Fibroblast of lung (primary cell): Measurements from ENCODE around the gene JAGN1. TPM values are rescaled to one million over a fixed set of nuclear protein-coding genes. Genes with fewer than 3 reads are reported as not detected.

Experiments
- DNase-seq, 2 donors: peaks; one replicate each; pipeline versions ENCODE4 v3.0.0 to v3.0.0-alpha.2; 2010; ENCODE audit warnings: low read depth in 2 of 2
- H2AFZ ChIP-seq: 2 replicates; pipeline ENCODE4 v1.5.1; 2012; ENCODE audit warnings: low read length, control low read depth, inconsistent platforms
- H3K27ac ChIP-seq: 2 replicates; pipeline ENCODE4 v1.5.1; 2011; ENCODE audit warnings: low read length, control low read depth; ENCODE audit not compliant: insufficient read depth
- H3K27me3 ChIP-seq: 2 replicates; pipeline ENCODE4 v1.5.1; 2011; ENCODE audit warnings: mild to moderate bottlenecking, low read length; ENCODE audit not compliant: control insufficient read depth, insufficient read depth
- H3K36me3 ChIP-seq: 2 replicates; pipeline ENCODE4 v1.5.1; 2011; ENCODE audit warnings: low read length; ENCODE audit not compliant: control insufficient read depth, insufficient read depth
- H3K4me1 ChIP-seq: 2 replicates; pipeline ENCODE4 v1.5.1; 2011; ENCODE audit warnings: low read length; ENCODE audit not compliant: control insufficient read depth, insufficient read depth; ENCODE audit errors: extremely low read depth
- H3K4me2 ChIP-seq: 2 replicates; pipeline ENCODE4 v1.5.1; 2011; ENCODE audit warnings: low read length, control low read depth; ENCODE audit not compliant: insufficient read depth; ENCODE audit errors: extremely low read depth
- H3K4me3 ChIP-seq, 4 experiments: fragments of 200-600 bp in 1 of 4; sonication (generic) in 1 of 4; replicated peaks in 1 of 4; 2 replicates each; pipeline ENCODE4 v1.5.1; 2011 to 2016; ENCODE audit warnings: low read length in 4 of 4, low read depth in 3 of 4, mild to moderate bottlenecking in 3 of 4, control low read depth in 2 of 4, inconsistent platforms in 1 of 4, mixed read lengths in 1 of 4; ENCODE audit not compliant: insufficient read depth in 1 of 4; ENCODE audit errors: control extremely low read depth in 1 of 4
- H3K79me2 ChIP-seq: 2 replicates; pipeline ENCODE4 v1.5.1; 2012; ENCODE audit warnings: mild to moderate bottlenecking, low read length, inconsistent platforms; ENCODE audit not compliant: control insufficient read depth, insufficient read depth
- H3K9ac ChIP-seq: 2 replicates; pipeline ENCODE4 v1.5.1; 2011; ENCODE audit warnings: mild to moderate bottlenecking, low read length, control low read depth; ENCODE audit not compliant: insufficient read depth
- H3K9me3 ChIP-seq: 2 replicates; pipeline ENCODE4 v1.5.1; 2012; ENCODE audit warnings: low read depth, low read length; ENCODE audit not compliant: control insufficient read depth, insufficient read depth
- H4K20me1 ChIP-seq: 2 replicates; pipeline ENCODE4 v1.5.1; 2011; ENCODE audit warnings: low read length; ENCODE audit not compliant: control insufficient read depth, insufficient read depth; ENCODE audit errors: extremely low read depth
- EZH2 ChIP-seq: IDR thresholded peaks from 2 replicates; pipeline ENCODE4 v1.5.1; 2012; ENCODE audit warnings: low read length, control low read depth, mild to moderate bottlenecking; ENCODE audit errors: missing control alignments
- polyA plus RNA-seq, 2 donors: library from polyadenylated mRNA; depleted of rRNA in 1 of 2; stranded (reverse) in 1 of 2; unstranded in 1 of 2; fragments of >200 nt; gene quantifications; 2 replicates each; pipeline ENCODE4 v1.2.1, GENCODE V29; 2011 to 2012; ENCODE audit warnings: missing spikeins in 1 of 2
- total RNA-seq: library from RNA; depleted of rRNA; stranded (reverse); fragments of >200 nt; gene quantifications from 2 replicates; pipeline ENCODE4 v1.2.1, GENCODE V29; 2014
- TF ChIP-seq, protein P1 (sequence below), 2 donors: IDR thresholded peaks in 1 of 2; conservative IDR thresholded peaks in 1 of 2; 1 replicate in 1 of 2; 2 replicates in 1 of 2; pipeline ENCODE4 v1.5.1; 2011 to 2012; ENCODE audit warnings: low read length in 2 of 2, control low read depth in 1 of 2, inconsistent platforms in 1 of 2, low read depth in 1 of 2, mild to moderate bottlenecking in 1 of 2

JAGN1 gene
- total and polyA plus RNA-seq, 2 donors (not counting 1 experiment from before 2014, with no cell fraction given): 30.6 to 36.6 TPM

DNA sequence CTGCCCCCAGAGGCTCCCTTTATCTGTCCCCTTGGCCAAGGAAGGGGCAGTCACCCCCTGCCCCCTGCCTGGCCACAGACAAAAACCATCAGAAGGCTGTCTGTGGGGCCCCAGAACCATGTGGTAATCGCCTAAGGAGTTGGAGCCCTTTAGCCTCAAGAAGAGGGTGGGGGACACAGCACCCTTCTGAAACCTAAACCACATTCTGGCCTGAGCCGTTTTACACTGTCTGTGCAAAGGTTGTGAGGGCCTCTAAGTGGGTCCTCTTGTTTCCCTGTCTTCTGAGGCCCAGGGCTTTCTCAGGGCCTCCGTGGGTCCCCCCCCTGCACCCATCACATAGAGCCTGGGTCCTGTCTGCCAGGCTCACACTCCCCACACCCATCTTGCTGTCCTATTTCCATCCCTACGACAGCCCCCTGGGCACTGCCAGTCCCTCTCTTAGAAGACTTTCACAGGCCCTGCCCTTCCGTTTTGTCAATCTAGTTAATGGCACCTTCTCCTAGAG, 28.7 kb upstream of the JAGN1 start:
- Histone ChIP-seq H3K79me2 (no peaks in the 10 kb centered on the region), H3K27me3 (no peaks in the 10 kb centered on the region), H3K36me3 (no peaks in the 10 kb centered on the region), H3K4me2 (no peak overlapping the region), H2AFZ (no peak overlapping the region), H4K20me1 (no peaks in the 10 kb centered on the region), H3K4me3 (no peak overlapping the region), H3K9ac (no peak overlapping the region), H3K4me1 (peaks cover 5% of the 10 kb centered on the region), H3K27ac (no peak overlapping the region), H3K9me3 (no peaks in the 10 kb centered on the region)
- no peak for DNase-seq
- TF ChIP-seq, protein P1, sequence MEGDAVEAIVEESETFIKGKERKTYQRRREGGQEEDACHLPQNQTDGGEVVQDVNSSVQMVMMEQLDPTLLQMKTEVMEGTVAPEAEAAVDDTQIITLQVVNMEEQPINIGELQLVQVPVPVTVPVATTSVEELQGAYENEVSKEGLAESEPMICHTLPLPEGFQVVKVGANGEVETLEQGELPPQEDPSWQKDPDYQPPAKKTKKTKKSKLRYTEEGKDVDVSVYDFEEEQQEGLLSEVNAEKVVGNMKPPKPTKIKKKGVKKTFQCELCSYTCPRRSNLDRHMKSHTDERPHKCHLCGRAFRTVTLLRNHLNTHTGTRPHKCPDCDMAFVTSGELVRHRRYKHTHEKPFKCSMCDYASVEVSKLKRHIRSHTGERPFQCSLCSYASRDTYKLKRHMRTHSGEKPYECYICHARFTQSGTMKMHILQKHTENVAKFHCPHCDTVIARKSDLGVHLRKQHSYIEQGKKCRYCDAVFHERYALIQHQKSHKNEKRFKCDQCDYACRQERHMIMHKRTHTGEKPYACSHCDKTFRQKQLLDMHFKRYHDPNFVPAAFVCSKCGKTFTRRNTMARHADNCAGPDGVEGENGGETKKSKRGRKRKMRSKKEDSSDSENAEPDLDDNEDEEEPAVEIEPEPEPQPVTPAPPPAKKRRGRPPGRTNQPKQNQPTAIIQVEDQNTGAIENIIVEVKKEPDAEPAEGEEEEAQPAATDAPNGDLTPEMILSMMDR (conservative IDR thresholded peaks at IDR 0.05 in 1 of 2, IDR thresholded peaks at IDR 0.05 in 1 of 2; ENCODE audit: low read depth in 1 of 2, low read length in 2 of 2): no peak

DNA sequence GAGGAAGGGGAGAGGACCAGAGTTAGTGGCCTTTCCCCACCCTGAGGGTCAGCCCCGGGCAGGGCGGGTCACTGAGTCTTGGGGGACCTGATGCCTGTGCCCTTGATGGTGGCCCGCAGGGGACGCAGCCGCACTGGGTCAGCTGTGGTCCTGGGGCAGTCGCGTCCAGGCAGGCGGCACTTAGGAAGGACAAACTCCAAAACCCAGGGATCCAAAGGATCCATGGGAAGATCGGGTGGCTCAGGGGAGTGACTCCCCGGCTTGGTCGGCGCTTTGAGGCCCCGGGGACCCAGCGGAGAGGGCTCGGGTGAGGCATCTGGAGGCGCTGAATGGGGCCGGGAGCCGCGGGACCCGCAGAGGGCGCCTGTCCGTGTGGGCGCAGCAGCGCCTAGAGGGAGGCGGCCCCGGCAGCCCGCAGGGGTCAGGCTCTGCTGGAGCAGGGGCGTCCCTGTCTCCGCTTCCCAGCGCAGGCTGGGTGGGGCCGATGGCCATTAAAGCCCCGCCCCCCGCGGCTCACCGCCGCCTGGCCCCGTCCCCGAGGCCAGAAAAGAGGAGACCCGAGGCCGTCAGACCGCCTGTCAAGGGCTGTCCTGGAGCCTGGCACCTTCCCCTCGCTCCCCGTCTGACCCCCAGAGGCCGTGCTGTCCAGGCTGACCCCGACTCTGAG, 27.9 kb upstream of the JAGN1 start:
- H3K79me2 ChIP-seq: no peaks in the 10 kb centered on the region
- H3K4me2 ChIP-seq: no peak overlapping the region
- H3K27ac ChIP-seq: no peak overlapping the region
- no peaks in the 10 kb centered on the region for H3K27me3 ChIP-seq
- H3K4me3 ChIP-seq: no peak overlapping the region
- peak overlapping the region; percentile 78 for H2AFZ ChIP-seq
- no peak overlapping the region for H3K9ac ChIP-seq
- peaks cover 5% of the 10 kb centered on the region for H3K4me1 ChIP-seq
- no peaks in the 10 kb centered on the region for H3K9me3 ChIP-seq
- DNase-seq: peak; percentile 15 to 59
- no peaks in the 10 kb centered on the region for H3K36me3 ChIP-seq
- no peak for TF ChIP-seq EZH2
- TF ChIP-seq, protein P1 (conservative IDR thresholded peaks at IDR 0.05 in 1 of 2, IDR thresholded peaks at IDR 0.05 in 1 of 2; ENCODE audit: low read depth in 1 of 2, low read length in 2 of 2): peak; percentile 28 to 40
- H4K20me1 ChIP-seq: no peaks in the 10 kb centered on the region

DNA sequence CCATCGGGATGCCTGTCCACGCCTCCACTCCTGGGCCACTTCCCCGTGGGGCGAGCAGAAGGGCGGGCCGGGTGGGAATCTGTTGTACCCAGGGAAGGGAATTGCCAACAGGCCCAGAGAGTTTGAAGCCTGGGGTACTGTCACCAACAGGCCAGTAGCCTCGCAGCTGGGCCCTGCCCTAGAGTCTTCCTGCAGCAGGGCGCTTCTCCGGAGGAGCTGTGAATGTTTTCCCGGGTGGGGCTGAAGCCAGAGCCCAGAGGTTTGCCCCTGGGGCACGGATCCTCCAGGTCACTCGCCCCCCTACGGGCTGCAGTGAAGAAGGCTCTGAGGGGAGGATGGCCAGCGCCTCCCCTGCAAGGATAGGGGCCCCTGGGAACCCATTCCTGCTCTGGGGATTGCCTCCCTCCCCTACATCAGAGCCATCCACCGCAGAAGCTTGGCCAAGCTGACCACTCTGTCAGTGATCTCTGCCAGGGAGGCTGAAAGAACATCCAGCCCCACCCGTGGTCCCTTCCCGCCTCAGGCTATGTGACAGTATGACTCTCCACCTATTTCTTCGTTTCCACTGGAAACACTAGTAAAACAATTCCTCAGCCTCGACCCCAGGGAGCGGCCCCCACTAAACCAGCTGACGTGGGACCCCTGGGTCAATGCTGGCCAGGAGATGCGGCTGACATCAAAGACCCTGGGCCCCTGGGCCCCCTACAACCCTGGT, 27.2 kb upstream of the JAGN1 start:
- no peaks in the 10 kb centered on the region for H3K36me3 ChIP-seq
- H3K27me3 ChIP-seq: no peaks in the 10 kb centered on the region
- peaks cover 5% of the 10 kb centered on the region for H3K4me1 ChIP-seq
- H3K9ac ChIP-seq: no peak overlapping the region
- H3K27ac ChIP-seq: no peak overlapping the region
- H3K4me3 ChIP-seq: no peak overlapping the region
- no peaks in the 10 kb centered on the region for H3K9me3 ChIP-seq
- no peaks in the 10 kb centered on the region for H4K20me1 ChIP-seq
- no peak overlapping the region for H3K4me2 ChIP-seq
- no peaks in the 10 kb centered on the region for H3K79me2 ChIP-seq
- DNase-seq: no peak
- H2AFZ ChIP-seq: peak overlapping the region; percentile 78
- no peak for TF ChIP-seq EZH2
- TF ChIP-seq, protein P1 (conservative IDR thresholded peaks at IDR 0.05 in 1 of 2, IDR thresholded peaks at IDR 0.05 in 1 of 2; ENCODE audit: low read depth in 1 of 2, low read length in 2 of 2): no peak
